RWPE2 (cell line): Measurements from ENCODE around the gene CACNA1B.

ENCODE experiments used
- ATAC-seq: fragments of 200-7000 bp; cut with Tn5 transposase; 3 replicates; pipeline ENCODE4 v1.9.1; 2021; ENCODE audit warnings: low read depth
- DNase-seq: peaks from one replicate; pipeline ENCODE4 v3.0.0-alpha.2; 2020; ENCODE audit warnings: low spot score
- H3K27ac ChIP-seq: fragments of 450-650 bp; 2 replicates; pipeline ENCODE4 v1.5.1; 2017; ENCODE audit warnings: mild to moderate bottlenecking; ENCODE audit not compliant: poor library complexity, severe bottlenecking
- H3K27me3 ChIP-seq: fragments of 250-450 bp; sonication (Bioruptor Pico); 2 replicates; pipeline ENCODE4 v1.5.1; 2021; ENCODE audit warnings: mild to moderate bottlenecking, moderate library complexity; ENCODE audit not compliant: insufficient read depth, poor library complexity, severe bottlenecking
- H3K36me3 ChIP-seq: fragments of 250-450 bp; sonication (Bioruptor Pico); 2 replicates; pipeline ENCODE4 v1.5.1; 2020; ENCODE audit warnings: low read depth, mild to moderate bottlenecking, moderate library complexity
- H3K4me1 ChIP-seq: fragments of 250-450 bp; sonication (Bioruptor Pico); 2 replicates; pipeline ENCODE4 v1.5.1; 2021; ENCODE audit warnings: mild to moderate bottlenecking, moderate library complexity; ENCODE audit not compliant: insufficient read depth, poor library complexity, severe bottlenecking
- H3K4me3 ChIP-seq: fragments of 250-450 bp; sonication (Bioruptor Pico); 2 replicates; pipeline ENCODE4 v1.5.1; 2021; ENCODE audit warnings: mild to moderate bottlenecking, moderate library complexity; ENCODE audit not compliant: severe bottlenecking
- H3K9me3 ChIP-seq: fragments of 250-450 bp; sonication (Bioruptor Pico); 2 replicates; pipeline ENCODE4 v1.5.1; 2021; ENCODE audit warnings: mild to moderate bottlenecking, moderate library complexity; ENCODE audit not compliant: severe bottlenecking
- CTCF ChIP-seq: fragments of 450-650 bp; IDR thresholded peaks from one replicate; pipeline ENCODE4 v1.5.1; 2017; ENCODE audit warnings: mild to moderate bottlenecking, moderate library complexity; ENCODE audit not compliant: poor library complexity, severe bottlenecking

Gene CACNA1B

GRCh38 chr9:137946993-137947392, 69.4 kb downstream of the CACNA1B start:
- no peak for ATAC-seq
- TF ChIP-seq CTCF = no peak
- no peaks in the 10 kb centered on the region for H3K4me1 ChIP-seq
- peaks cover 22% of the 10 kb centered on the region for H3K9me3 ChIP-seq
- no peak overlapping the region for H3K27ac ChIP-seq
- no peak overlapping the region for H3K4me3 ChIP-seq
- no peak for DNase-seq
- H3K36me3 ChIP-seq = no peaks in the 10 kb centered on the region
- no peaks in the 10 kb centered on the region for H3K27me3 ChIP-seq

- H3K4me3 ChIP-seq = no peak overlapping the region
- peaks cover 22% of the 10 kb centered on the region for H3K9me3 ChIP-seq
Observed at GRCh38 chr9:137948642-137949041, 71.1 kb downstream of the CACNA1B start.

GRCh38 chr9:137949260-137949659, 71.7 kb downstream of the CACNA1B start:
- DNase-seq = no peak
- TF ChIP-seq CTCF = no peak
- H3K27ac ChIP-seq = no peak overlapping the region
- H3K9me3 ChIP-seq = peaks cover 19% of the 10 kb centered on the region
- ATAC-seq = no peak
- no peaks in the 10 kb centered on the region for H3K36me3 ChIP-seq
- H3K4me3 ChIP-seq = no peak overlapping the region
- no peaks in the 10 kb centered on the region for H3K27me3 ChIP-seq
- no peaks in the 10 kb centered on the region for H3K4me1 ChIP-seq

More at GRCh38 chr9:137948642-137949041, 71.1 kb downstream of the CACNA1B start:
- no peaks in the 10 kb centered on the region for H3K27me3 ChIP-seq
- DNase-seq (no peak), ATAC-seq (no peak)
- H3K27ac ChIP-seq = no peak overlapping the region
- TF ChIP-seq CTCF = no peak
- H3K4me1 ChIP-seq = no peaks in the 10 kb centered on the region
- no peaks in the 10 kb centered on the region for H3K36me3 ChIP-seq

GRCh38 chr9:137951107-137951506, 73.5 kb downstream of the CACNA1B start:
- no peaks in the 10 kb centered on the region for H3K4me1 ChIP-seq
- no peak overlapping the region for H3K4me3 ChIP-seq
- DNase-seq (no peak), ATAC-seq (no peak)
- no peaks in the 10 kb centered on the region for H3K27me3 ChIP-seq
- TF ChIP-seq CTCF = no peak
- H3K9me3 ChIP-seq = peaks cover 2% of the 10 kb centered on the region
- H3K27ac ChIP-seq = no peak overlapping the region
- no peaks in the 10 kb centered on the region for H3K36me3 ChIP-seq

- H3K9me3 ChIP-seq = no peaks in the 10 kb centered on the region
- no peaks in the 10 kb centered on the region for H3K27me3 ChIP-seq
- no peak overlapping the region for H3K4me3 ChIP-seq
- TF ChIP-seq CTCF = no peak
- DNase-seq = no peak
- no peak for ATAC-seq
- H3K27ac ChIP-seq = no peak overlapping the region
- no peaks in the 10 kb centered on the region for H3K4me1 ChIP-seq
- H3K36me3 ChIP-seq = no peaks in the 10 kb centered on the region
Observed at GRCh38 chr9:137951597-137952490, 74.3 kb downstream of the CACNA1B start.
